ENCODE results near the gene C19orf67.

The C19orf67 gene

GRCh38 chr19:14107581-14108461, 22.2 kb upstream of the C19orf67 start:
- DNase-seq (ENCODE audit: low read depth), result no peak

- DNase-seq (ENCODE audit: low read depth), result no peak
Observed at GRCh38 chr19:14106840-14107239, 21.3 kb upstream of the C19orf67 start.

GRCh38 chr19:14105680-14106079, 20.1 kb upstream of the C19orf67 start:
- DNase-seq (ENCODE audit: low read depth), result no peak

- DNase-seq (ENCODE audit: low read depth), result no peak
Observed at GRCh38 chr19:14103310-14103709, 17.7 kb upstream of the C19orf67 start.

- DNase-seq (ENCODE audit: low read depth), result no peak
Observed at GRCh38 chr19:14102756-14103155, 17.2 kb upstream of the C19orf67 start.

- DNase-seq (ENCODE audit: low read depth), result no peak
Observed at GRCh38 chr19:14102102-14102696, 16.6 kb upstream of the C19orf67 start.

- DNase-seq (ENCODE audit: low read depth), result no peak
Observed at GRCh38 chr19:14101003-14101545, 15.5 kb upstream of the C19orf67 start.

GRCh38 chr19:14097532-14098151, 12.1 kb upstream of the C19orf67 start:
- no peak for DNase-seq (ENCODE audit: low read depth)

GRCh38 chr19:14096272-14096992, 10.8 kb upstream of the C19orf67 start:
- no peak for DNase-seq (ENCODE audit: low read depth)

- no peak for DNase-seq (ENCODE audit: low read depth)
Observed at GRCh38 chr19:14094854-14095253, 9.3 kb upstream of the C19orf67 start.

- no peak for DNase-seq (ENCODE audit: low read depth)
Observed at GRCh38 chr19:14093117-14093823, 7.7 kb upstream of the C19orf67 start.

- DNase-seq (ENCODE audit: low read depth), result no peak
Observed at GRCh38 chr19:14091813-14092462, 6.4 kb upstream of the C19orf67 start.

- DNase-seq (ENCODE audit: low read depth), result peak; percentile 52
Observed at GRCh38 chr19:14091081-14091812, 5.7 kb upstream of the C19orf67 start.

GRCh38 chr19:14090509-14091080, 5.0 kb upstream of the C19orf67 start, which contains the start of gene SAMD1:
Gene SAMD1, minus strand, starts transcription at chr19:14090751.
- peak; percentile 95 for DNase-seq (ENCODE audit: low read depth)

GRCh38 chr19:14089662-14090508, 4.3 kb upstream of the C19orf67 start:
- peak; percentile 73 for DNase-seq (ENCODE audit: low read depth)

- DNase-seq (ENCODE audit: low read depth), result no peak
Observed at GRCh38 chr19:14089412-14089661, 3.8 kb upstream of the C19orf67 start.

GRCh38 chr19:14088634-14089411, 3.2 kb upstream of the C19orf67 start:
- no peak for DNase-seq (ENCODE audit: low read depth)

- no peak for DNase-seq (ENCODE audit: low read depth)
Observed at GRCh38 chr19:14086098-14086497, 515 bp upstream of the C19orf67 start.

GRCh38 chr19:14082675-14082960, 3.0 kb downstream of the C19orf67 start:
- DNase-seq (ENCODE audit: low read depth), result no peak
